Measurements from ENCODE around the gene ACSF2. TPM values are rescaled to one million over a fixed set of nuclear protein-coding genes. Genes with fewer than 3 reads are reported as not detected.
A peak's percentile ranks its signal among the peaks of the same experiment; 100 is the strongest.

The ACSF2 gene
- total RNA-seq, 1 experiment from 2014 or later: 63.5 TPM

DNA sequence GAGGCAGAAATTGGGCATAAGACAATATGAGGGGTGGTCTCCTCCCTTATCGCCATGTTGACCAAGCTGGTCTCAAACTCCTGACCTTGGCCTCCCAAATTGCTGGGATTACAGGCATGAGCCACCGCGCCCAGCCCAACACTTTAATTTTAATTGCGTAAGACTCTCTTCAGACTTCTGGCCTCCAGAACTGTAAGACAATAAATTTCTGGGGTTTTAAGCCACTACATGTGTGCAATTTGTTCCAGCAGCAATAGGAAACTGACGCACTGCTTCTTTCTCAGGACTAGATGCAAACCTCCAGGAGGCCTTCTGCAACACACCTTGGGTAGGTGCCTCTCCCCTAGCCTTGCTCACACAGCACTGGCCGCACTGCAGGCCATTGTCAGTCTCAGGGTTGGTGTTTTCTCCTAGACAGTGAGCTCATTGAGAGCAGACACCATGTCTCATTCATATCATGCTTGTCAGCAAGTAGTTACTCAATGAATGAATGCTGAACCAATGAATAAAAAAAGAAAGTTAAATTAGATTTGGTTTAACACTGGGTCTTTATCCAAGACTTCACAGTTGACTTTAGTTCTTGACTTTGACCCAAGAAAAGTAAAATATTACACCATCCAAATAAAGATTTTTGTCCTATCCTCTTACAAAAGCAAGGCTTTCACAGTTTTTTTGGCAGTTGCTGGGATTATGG lies 5.5 kb upstream of the ACSF2 start:
- Histone ChIP-seq H3K9me2 (replicated peaks; ENCODE audit: insufficient read depth, low read length) (no peaks in the 10 kb centered on the region), H2AFZ (ENCODE audit: low read length) (peak overlapping the region; percentile 82), H4K20me1 (ENCODE audit: insufficient read depth, low read depth, low read length) (no peaks in the 10 kb centered on the region), H3K27me3 (ENCODE audit: low read length) (no peaks in the 10 kb centered on the region), H3K79me2 (ENCODE audit: low read length) (no peaks in the 10 kb centered on the region), H3K4me1 (ENCODE audit: low read length) (peaks cover 32% of the 10 kb centered on the region), H3K9me3 (ENCODE audit: low read length) (no peaks in the 10 kb centered on the region), H3K4me2 (ENCODE audit: low read depth, low read length, poor library complexity, severe bottlenecking) (peak overlapping the region; percentile 86), H3K27ac (ENCODE audit: low read length) (peak overlapping the region; percentile 89), H3K4me3 (ENCODE audit: low read length) (peak overlapping the region; percentile 55), H3K9ac (ENCODE audit: low read length) (peak overlapping the region; percentile 61), H3K36me3 (ENCODE audit: insufficient read depth, low read length) (no peaks in the 10 kb centered on the region)
- no peak for DNase-seq

DNA sequence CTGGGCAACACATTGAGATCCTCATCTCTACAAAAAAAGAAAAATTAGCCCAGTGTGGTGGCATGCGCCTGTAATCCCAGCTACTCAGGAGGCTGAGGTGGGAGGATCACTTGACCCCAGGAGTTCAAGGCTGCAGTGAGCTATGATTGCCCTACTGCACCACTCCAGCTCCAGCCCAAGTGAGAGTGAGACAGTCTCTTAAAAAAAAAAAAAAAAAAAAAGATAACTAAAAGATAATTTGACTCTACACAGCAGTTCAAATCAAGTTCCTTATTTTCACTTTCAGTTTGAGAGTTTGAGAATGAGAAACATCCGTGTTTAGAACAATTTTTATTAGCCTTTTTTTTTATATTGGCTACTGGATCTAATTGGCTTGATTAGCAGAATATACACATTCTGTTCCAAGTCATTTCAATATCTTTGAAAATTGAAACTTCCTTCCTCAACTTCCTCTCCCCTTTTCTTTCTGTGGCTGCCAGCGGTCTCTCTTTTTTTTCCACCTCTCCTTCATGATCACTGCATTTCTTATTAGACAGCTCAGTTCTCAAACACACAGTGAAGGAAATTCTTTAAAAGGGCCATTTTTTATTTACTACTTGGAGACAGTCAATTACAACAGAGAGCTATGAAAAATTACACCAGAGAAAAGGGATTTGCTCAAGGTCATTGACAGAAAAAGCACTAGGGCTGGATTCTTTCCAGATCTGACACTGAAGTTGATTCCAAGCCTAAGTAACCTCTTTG lies 4.5 kb upstream of the ACSF2 start:
- peak overlapping the region; percentile 61 for H3K9ac ChIP-seq (ENCODE audit: low read length)
- no peaks in the 10 kb centered on the region for H3K36me3 ChIP-seq (ENCODE audit: insufficient read depth, low read length)
- H3K4me2 ChIP-seq (ENCODE audit: low read depth, low read length, poor library complexity, severe bottlenecking): peak overlapping the region; percentile 86
- H3K4me1 ChIP-seq (ENCODE audit: low read length): peaks cover 35% of the 10 kb centered on the region
- no peaks in the 10 kb centered on the region for H3K9me3 ChIP-seq (ENCODE audit: low read length)
- H3K27me3 ChIP-seq (ENCODE audit: low read length): no peaks in the 10 kb centered on the region
- H3K79me2 ChIP-seq (ENCODE audit: low read length): peaks cover 2% of the 10 kb centered on the region
- peak overlapping the region; percentile 82 for H2AFZ ChIP-seq (ENCODE audit: low read length)
- peak overlapping the region; percentile 55 for H3K4me3 ChIP-seq (ENCODE audit: low read length)
- peak; percentile 79 for DNase-seq
- H4K20me1 ChIP-seq (ENCODE audit: insufficient read depth, low read depth, low read length): no peaks in the 10 kb centered on the region
- no peaks in the 10 kb centered on the region for H3K9me2 ChIP-seq (replicated peaks; ENCODE audit: insufficient read depth, low read length)
- H3K27ac ChIP-seq (ENCODE audit: low read length): peak overlapping the region; percentile 89

DNA sequence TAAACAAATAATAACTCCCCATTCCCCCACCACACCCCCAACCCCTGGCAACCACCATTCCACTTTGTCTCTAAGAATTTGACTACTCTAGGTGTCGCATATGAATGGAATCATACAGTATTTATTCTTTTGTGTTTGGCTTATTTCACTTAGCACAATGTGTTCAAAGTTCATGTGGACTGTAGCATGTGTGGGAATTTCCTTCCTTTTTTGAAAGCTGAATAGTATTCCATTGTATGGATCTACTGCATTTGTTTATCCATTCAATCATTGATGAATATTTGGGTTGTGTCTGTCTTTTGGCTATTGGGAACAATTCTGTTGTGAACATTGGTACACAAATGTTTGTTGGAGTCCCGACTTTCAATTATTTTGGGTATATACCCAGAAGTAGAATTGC lies 3.3 kb upstream of the ACSF2 start:
- H3K4me3 ChIP-seq (ENCODE audit: low read length): no peak overlapping the region
- H3K79me2 ChIP-seq (ENCODE audit: low read length): peaks cover 14% of the 10 kb centered on the region
- H3K4me1 ChIP-seq (ENCODE audit: low read length): peaks cover 46% of the 10 kb centered on the region
- no peak overlapping the region for H3K4me2 ChIP-seq (ENCODE audit: low read depth, low read length, poor library complexity, severe bottlenecking)
- H2AFZ ChIP-seq (ENCODE audit: low read length): no peak overlapping the region
- H3K36me3 ChIP-seq (ENCODE audit: insufficient read depth, low read length): no peaks in the 10 kb centered on the region
- no peak overlapping the region for H3K9ac ChIP-seq (ENCODE audit: low read length)
- H4K20me1 ChIP-seq (ENCODE audit: insufficient read depth, low read depth, low read length): no peaks in the 10 kb centered on the region
- DNase-seq: no peak
- H3K9me2 ChIP-seq (replicated peaks; ENCODE audit: insufficient read depth, low read length): no peaks in the 10 kb centered on the region
- H3K9me3 ChIP-seq (ENCODE audit: low read length): no peaks in the 10 kb centered on the region
- H3K27ac ChIP-seq (ENCODE audit: low read length): no peak overlapping the region
- no peaks in the 10 kb centered on the region for H3K27me3 ChIP-seq (ENCODE audit: low read length)

DNA sequence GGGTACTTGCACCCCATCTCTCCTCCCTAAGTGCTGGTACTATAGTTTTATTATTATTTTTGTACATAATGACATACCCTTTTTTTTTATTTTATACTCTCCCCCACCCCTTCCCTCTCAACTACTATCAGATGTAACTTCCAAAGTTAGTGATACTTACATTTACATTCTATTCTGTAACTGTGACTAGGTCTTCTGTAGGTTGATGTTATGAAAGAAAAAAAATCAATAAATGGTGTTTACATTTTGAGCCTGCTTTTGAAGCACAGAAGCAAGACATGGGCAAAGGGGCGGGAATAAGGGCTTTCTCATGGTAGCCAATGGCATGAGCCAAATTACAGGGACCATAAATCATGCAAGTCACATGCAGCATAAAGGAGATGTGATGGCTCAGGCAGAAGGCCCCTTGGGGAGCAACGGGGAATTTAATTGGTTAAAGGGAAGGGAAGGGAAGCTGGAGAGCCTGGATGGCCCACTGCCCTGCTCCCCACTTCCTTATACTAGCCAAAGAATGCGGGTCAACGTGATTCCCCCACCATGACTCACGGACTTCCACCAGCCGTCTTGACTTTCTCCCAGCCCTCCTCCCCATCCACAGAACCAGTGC lies 2.4 kb upstream of the ACSF2 start:
- Histone ChIP-seq H3K27ac (ENCODE audit: low read length) (no peak overlapping the region), H3K27me3 (ENCODE audit: low read length) (no peaks in the 10 kb centered on the region), H3K4me1 (ENCODE audit: low read length) (peaks cover 50% of the 10 kb centered on the region), H4K20me1 (ENCODE audit: insufficient read depth, low read depth, low read length) (no peaks in the 10 kb centered on the region), H3K9me2 (replicated peaks; ENCODE audit: insufficient read depth, low read length) (no peaks in the 10 kb centered on the region), H3K4me3 (ENCODE audit: low read length) (no peak overlapping the region), H3K9ac (ENCODE audit: low read length) (no peak overlapping the region), H3K4me2 (ENCODE audit: low read depth, low read length, poor library complexity, severe bottlenecking) (no peak overlapping the region), H3K9me3 (ENCODE audit: low read length) (no peaks in the 10 kb centered on the region), H3K79me2 (ENCODE audit: low read length) (peaks cover 19% of the 10 kb centered on the region), H3K36me3 (ENCODE audit: insufficient read depth, low read length) (no peaks in the 10 kb centered on the region), H2AFZ (ENCODE audit: low read length) (no peak overlapping the region)
- peak; percentile 67 for DNase-seq

DNA sequence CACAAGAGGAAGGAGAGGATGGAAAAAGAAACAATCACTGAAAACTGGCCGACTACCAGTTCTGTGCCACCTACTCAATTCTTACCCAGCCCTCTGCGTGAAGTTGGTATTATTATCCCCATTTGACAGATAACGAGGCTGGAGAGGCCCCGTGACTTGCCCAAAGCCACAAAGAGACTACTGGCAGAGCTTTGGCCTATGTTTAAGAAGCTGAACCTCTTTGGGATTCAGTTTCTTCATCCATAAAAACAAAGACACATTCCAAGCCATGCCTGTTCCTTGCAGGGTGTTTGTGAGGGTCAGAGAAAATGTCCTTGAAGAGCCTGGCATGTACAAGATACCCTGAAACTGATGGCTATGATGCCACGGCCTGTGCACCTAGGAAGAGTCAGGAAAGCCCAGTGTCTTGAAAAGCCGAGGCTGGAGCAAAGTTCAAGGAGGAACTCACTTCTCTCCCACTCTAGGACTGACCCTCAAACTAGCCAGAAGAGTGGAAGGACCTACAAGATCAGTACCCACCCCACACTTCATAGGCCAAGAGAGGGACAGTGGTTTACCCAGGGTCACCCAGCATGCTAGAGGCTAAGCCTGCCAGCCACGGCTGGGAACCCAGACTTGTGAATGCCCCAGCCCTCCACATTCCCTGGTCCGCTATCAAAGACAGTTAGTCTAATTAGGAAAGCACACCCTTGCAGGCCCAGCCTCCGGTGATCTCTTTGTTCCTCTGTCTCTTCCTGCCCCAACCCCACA lies 1.6 kb upstream of the ACSF2 start:
- Histone ChIP-seq H3K9ac (ENCODE audit: low read length) (no peak overlapping the region), H3K27me3 (ENCODE audit: low read length) (no peaks in the 10 kb centered on the region), H3K4me2 (ENCODE audit: low read depth, low read length, poor library complexity, severe bottlenecking) (peak overlapping the region; percentile 75), H3K36me3 (ENCODE audit: insufficient read depth, low read length) (no peaks in the 10 kb centered on the region), H3K4me3 (ENCODE audit: low read length) (no peak overlapping the region), H3K9me3 (ENCODE audit: low read length) (no peaks in the 10 kb centered on the region), H4K20me1 (ENCODE audit: insufficient read depth, low read depth, low read length) (no peaks in the 10 kb centered on the region), H3K27ac (ENCODE audit: low read length) (no peak overlapping the region), H3K9me2 (replicated peaks; ENCODE audit: insufficient read depth, low read length) (no peaks in the 10 kb centered on the region), H3K4me1 (ENCODE audit: low read length) (peaks cover 50% of the 10 kb centered on the region), H2AFZ (ENCODE audit: low read length) (no peak overlapping the region), H3K79me2 (ENCODE audit: low read length) (peaks cover 27% of the 10 kb centered on the region)
- no peak for DNase-seq

DNA sequence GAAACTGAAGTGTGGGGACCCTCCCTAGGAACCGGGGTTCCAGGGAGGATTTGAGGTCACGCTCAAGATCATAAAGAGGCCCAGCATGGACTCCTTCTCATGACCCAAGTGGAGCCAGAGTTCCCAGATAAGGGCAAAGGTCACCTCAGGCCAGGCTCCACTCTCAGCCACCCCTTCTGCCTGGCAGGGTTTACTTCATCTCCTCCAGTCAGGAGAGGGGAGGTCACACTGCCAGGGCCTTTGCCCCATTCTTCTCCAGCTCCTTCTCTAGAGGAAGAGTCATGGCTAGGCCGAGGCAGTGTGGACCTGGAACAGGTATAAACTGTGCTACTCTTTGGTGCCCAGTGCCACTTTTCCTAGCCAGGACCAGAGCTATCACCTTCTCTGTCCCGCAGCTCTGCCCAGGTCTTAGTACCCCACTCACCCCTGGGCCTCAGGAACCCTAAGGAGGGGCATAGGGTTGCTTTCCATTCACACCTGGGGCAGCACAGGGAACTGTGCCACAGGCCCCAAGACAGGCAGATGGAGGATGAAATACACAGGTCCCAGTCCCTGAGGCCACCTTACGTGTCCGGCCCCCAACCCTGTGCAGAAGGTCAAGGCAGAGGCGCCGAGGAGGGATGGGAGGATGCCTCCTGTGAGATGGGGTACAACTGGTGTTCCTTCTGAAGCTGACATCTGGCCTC lies 879 bp upstream of the ACSF2 start:
- Histone ChIP-seq H3K4me1 (ENCODE audit: low read length) (peaks cover 54% of the 10 kb centered on the region), H3K4me2 (ENCODE audit: low read depth, low read length, poor library complexity, severe bottlenecking) (peak overlapping the region; percentile 75), H3K36me3 (ENCODE audit: insufficient read depth, low read length) (no peaks in the 10 kb centered on the region), H4K20me1 (ENCODE audit: insufficient read depth, low read depth, low read length) (no peaks in the 10 kb centered on the region), H3K4me3 (ENCODE audit: low read length) (peak overlapping the region; percentile 86), H2AFZ (ENCODE audit: low read length) (peak overlapping the region; percentile 79; the same call in 1 of the 2 replicates), H3K9me3 (ENCODE audit: low read length) (no peaks in the 10 kb centered on the region), H3K9ac (ENCODE audit: low read length) (peak overlapping the region; percentile 83), H3K9me2 (replicated peaks; ENCODE audit: insufficient read depth, low read length) (no peaks in the 10 kb centered on the region), H3K27ac (ENCODE audit: low read length) (no peak overlapping the region), H3K27me3 (ENCODE audit: low read length) (no peaks in the 10 kb centered on the region), H3K79me2 (ENCODE audit: low read length) (peaks cover 31% of the 10 kb centered on the region)
- no peak for DNase-seq

DNA sequence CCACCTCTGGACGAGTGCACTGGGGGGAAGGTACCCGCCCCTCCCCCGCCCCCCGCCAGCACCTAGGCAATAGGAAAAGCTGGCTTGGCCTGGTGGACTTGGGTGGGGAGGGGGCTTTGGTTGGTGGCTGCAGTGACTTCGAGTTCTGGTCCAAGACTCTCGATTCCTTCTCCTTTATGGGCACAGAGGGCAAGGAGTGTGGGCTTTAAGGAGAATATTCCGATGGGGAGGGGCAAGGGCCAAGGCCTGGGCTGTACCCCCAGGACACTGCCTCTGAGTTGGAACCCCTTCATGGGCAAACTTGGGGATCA lies 409 bp downstream of the ACSF2 start:
- no peak overlapping the region for H2AFZ ChIP-seq (ENCODE audit: low read length)
- H3K36me3 ChIP-seq (ENCODE audit: insufficient read depth, low read length): no peaks in the 10 kb centered on the region
- peak overlapping the region; percentile 86 for H3K4me3 ChIP-seq (ENCODE audit: low read length)
- no peak for DNase-seq
- H3K9ac ChIP-seq (ENCODE audit: low read length): peak overlapping the region; percentile 83
- no peaks in the 10 kb centered on the region for H4K20me1 ChIP-seq (ENCODE audit: insufficient read depth, low read depth, low read length)
- no peaks in the 10 kb centered on the region for H3K27me3 ChIP-seq (ENCODE audit: low read length)
- H3K4me2 ChIP-seq (ENCODE audit: low read depth, low read length, poor library complexity, severe bottlenecking): peak overlapping the region; percentile 75
- peaks cover 32% of the 10 kb centered on the region for H3K79me2 ChIP-seq (ENCODE audit: low read length)
- no peaks in the 10 kb centered on the region for H3K9me2 ChIP-seq (replicated peaks; ENCODE audit: insufficient read depth, low read length)
- peak overlapping the region; percentile 66 for H3K27ac ChIP-seq (ENCODE audit: low read length)
- H3K4me1 ChIP-seq (ENCODE audit: low read length): peaks cover 52% of the 10 kb centered on the region
- no peaks in the 10 kb centered on the region for H3K9me3 ChIP-seq (ENCODE audit: low read length)

All from Karpas-422 (cell line).